MM.1S (cell line): ENCODE data around the gene PARP1.

Experiments used
- CTCF ChIP-seq: fragments of 300-600 bp; sonication (generic); IDR thresholded peaks from 2 replicates; pipeline ENCODE4 v1.5.1; 2016; ENCODE audit warnings: antibody characterized with exemption, low read length, mixed read lengths
- EZH2 ChIP-seq: fragments of 300-600 bp; sonication (generic); optimal IDR thresholded peaks from 2 replicates; pipeline ENCODE3; 2017; ENCODE audit warnings: low read depth, mild to moderate bottlenecking, antibody characterized with exemption, low read length, mixed read lengths
- EZH2phosphoT487 ChIP-seq: fragments of 300-600 bp; sonication (generic); IDR thresholded peaks from 2 replicates; pipeline ENCODE4 v1.6.1; 2018; ENCODE audit warnings: antibody characterized with exemption, low read length

- TF ChIP-seq CTCF = no peak
- no peak for TF ChIP-seq EZH2
- TF ChIP-seq EZH2phosphoT487 = no peak
These were observed 41.6 kb downstream of the PARP1 start for GRCh38 chr1:226366290-226366689.
